ENCODE measurements around the gene TRPV6. TPM values are rescaled to one million over a fixed set of nuclear protein-coding genes. Genes with fewer than 3 reads are reported as not detected.

Gene TRPV6
- total RNA-seq, 1 donor from 2014 or later: 7.6 TPM

DNA sequence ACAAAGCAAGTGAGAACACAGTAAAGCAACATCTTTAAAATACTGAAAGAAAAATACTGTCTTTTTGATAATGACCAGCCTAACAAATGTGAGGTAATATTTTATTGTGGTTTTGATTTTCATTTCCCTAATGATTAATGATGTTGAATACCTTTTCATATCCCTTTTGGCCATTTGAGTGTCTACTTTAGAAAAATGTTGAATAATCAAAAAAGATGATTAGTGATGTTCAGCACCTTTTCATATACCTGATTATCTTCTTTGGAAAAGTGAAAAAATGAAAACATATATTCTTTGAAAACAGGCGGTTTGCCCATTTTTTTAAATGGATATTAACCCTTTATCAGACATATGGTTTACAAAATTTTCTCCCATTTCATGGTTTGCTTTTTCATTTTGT, 62.8 kb downstream of the TRPV6 start:
- H3K4me3 ChIP-seq (ENCODE audit: low read depth, low read length): no peak overlapping the region
- H3K36me3 ChIP-seq (ENCODE audit: control insufficient read depth, insufficient read depth, low read length): no peaks in the 10 kb centered on the region
- TF ChIP-seq, protein P1, sequence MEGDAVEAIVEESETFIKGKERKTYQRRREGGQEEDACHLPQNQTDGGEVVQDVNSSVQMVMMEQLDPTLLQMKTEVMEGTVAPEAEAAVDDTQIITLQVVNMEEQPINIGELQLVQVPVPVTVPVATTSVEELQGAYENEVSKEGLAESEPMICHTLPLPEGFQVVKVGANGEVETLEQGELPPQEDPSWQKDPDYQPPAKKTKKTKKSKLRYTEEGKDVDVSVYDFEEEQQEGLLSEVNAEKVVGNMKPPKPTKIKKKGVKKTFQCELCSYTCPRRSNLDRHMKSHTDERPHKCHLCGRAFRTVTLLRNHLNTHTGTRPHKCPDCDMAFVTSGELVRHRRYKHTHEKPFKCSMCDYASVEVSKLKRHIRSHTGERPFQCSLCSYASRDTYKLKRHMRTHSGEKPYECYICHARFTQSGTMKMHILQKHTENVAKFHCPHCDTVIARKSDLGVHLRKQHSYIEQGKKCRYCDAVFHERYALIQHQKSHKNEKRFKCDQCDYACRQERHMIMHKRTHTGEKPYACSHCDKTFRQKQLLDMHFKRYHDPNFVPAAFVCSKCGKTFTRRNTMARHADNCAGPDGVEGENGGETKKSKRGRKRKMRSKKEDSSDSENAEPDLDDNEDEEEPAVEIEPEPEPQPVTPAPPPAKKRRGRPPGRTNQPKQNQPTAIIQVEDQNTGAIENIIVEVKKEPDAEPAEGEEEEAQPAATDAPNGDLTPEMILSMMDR (IDR thresholded peaks at IDR 0.05; ENCODE audit: insufficient read depth, low read length, poor library complexity, severe bottlenecking): no peak

More for the DNA sequence above, 62.8 kb downstream of the TRPV6 start:
- DNase-seq (ENCODE audit: low read depth): no peak
- no peaks in the 10 kb centered on the region for H3K27me3 ChIP-seq (ENCODE audit: control insufficient read depth, insufficient read depth, low read length)

Other genes with a start within 250 kb of the TRPV6 start
- gene PRSS1, start 136.3 kb downstream of the TRPV6 start, total RNA-seq: 1.5 and 2.1 TPM in 2 replicates
- gene PRSS2, start 114.8 kb downstream of the TRPV6 start, total RNA-seq: not detected in 2 replicates
- 3.3 and 7.7 TPM in 2 replicates for gene EPHB6, start 30.7 kb downstream of the TRPV6 start, total RNA-seq
- not detected in 2 replicates for gene TRPV5, start 48.0 kb upstream of the TRPV6 start, total RNA-seq
- not detected in 2 replicates for gene LLCFC1, start 53.7 kb upstream of the TRPV6 start, total RNA-seq
- gene KEL, start 76.6 kb upstream of the TRPV6 start, total RNA-seq: not detected in 2 replicates
- gene OR9A2, start 141.4 kb upstream of the TRPV6 start, total RNA-seq: not detected in 2 replicates
- not detected in 2 replicates for gene OR6V1, start 166.6 kb upstream of the TRPV6 start, total RNA-seq
- gene PIP, start 246.3 kb upstream of the TRPV6 start, total RNA-seq: not detected in 2 replicates